SK-N-SH (cell line): ENCODE measurements around the gene MSTO1. TPM values are rescaled to one million over a fixed set of nuclear protein-coding genes. Genes with fewer than 3 reads are reported as not detected.
"Not testable (repeated sequence)": the region's sequence is repeated elsewhere in the genome, so short reads cannot be mapped to it uniquely, and the experiment has no call there.

ENCODE experiments used
- CTCF ChIA-PET: fragments of 300-600, 350-600 bp; formaldehyde crosslinking; extraction: SDS; loops from one replicate; lab custom pipeline; 2021; lab: Yijun Ruan, JAX
- POLR2A ChIA-PET: fragments of 350-600 bp; sonication (Branson Sonifier 250); formaldehyde crosslinking; extraction: SDS; loops from one replicate; lab custom pipeline; 2020; ENCODE audit warnings: antibody characterized with exemption, inconsistent platforms; lab: Yijun Ruan, JAX
- DNase-seq: peaks from one replicate; pipeline ENCODE4 v3.0.0; 2012
- H2AFZ ChIP-seq: fragments of 200-600 bp; sonication (generic); 2 replicates; pipeline ENCODE4 v1.8.1; 2016; ENCODE audit warnings: antibody characterized with exemption, mild to moderate bottlenecking, low read depth
- H3F3A ChIP-seq: fragments of 200-600 bp; sonication (generic); replicated peaks from 2 replicates; pipeline ENCODE3; 2016; ENCODE audit warnings: antibody characterized with exemption, mild to moderate bottlenecking; ENCODE audit not compliant: insufficient read depth
- H3K27ac ChIP-seq, 2 experiments: fragments of 200-500 bp in 1 of 2; fragments of 200-600 bp in 1 of 2; sonication (Bioruptor generic) in 1 of 2; sonication (generic), shearing (Covaris generic) in 1 of 2; 2 replicates each; pipeline versions ENCODE4 v1.5.1 to v1.6.1; 2014 to 2016; ENCODE audit warnings: low read depth in 2 of 2, inconsistent platforms in 1 of 2, low read length in 1 of 2, mild to moderate bottlenecking in 1 of 2, mixed read lengths in 1 of 2
- H3K27me3 ChIP-seq: fragments of 200-600 bp; sonication (generic), shearing (Covaris generic); 2 replicates; pipeline ENCODE4 v1.6.1; 2016; ENCODE audit warnings: mixed run types; ENCODE audit not compliant: insufficient read depth
- H3K36me3 ChIP-seq, 2 experiments: fragments of 200-500 bp in 1 of 2; fragments of 200-600 bp in 1 of 2; sonication (Bioruptor generic) in 1 of 2; sonication (generic) in 1 of 2; replicated peaks in 1 of 2; 2 replicates each; pipeline versions ENCODE3 to v1.5.1; 2014 to 2016; ENCODE audit warnings: low read length in 1 of 2, mild to moderate bottlenecking in 1 of 2; ENCODE audit not compliant: insufficient read depth in 2 of 2, control insufficient read depth in 1 of 2
- H3K4me1 ChIP-seq, 2 experiments: fragments of 200-500 bp in 1 of 2; fragments of 200-600 bp in 1 of 2; sonication (Bioruptor generic) in 1 of 2; sonication (generic), shearing (Covaris generic) in 1 of 2; 2 replicates each; pipeline versions ENCODE4 v1.5.1 to v1.6.1; 2014 to 2016; ENCODE audit warnings: low read depth in 1 of 2, low read length in 1 of 2, mixed run types in 1 of 2; ENCODE audit not compliant: insufficient read depth in 2 of 2, control insufficient read depth in 1 of 2
- H3K4me2 ChIP-seq: fragments of 200-600 bp; sonication (generic), shearing (Covaris generic); 2 replicates; pipeline ENCODE4 v1.6.1; 2017; ENCODE audit warnings: mixed run types
- H3K4me3 ChIP-seq, 2 experiments: fragments of 200-500 bp in 1 of 2; fragments of 200-600 bp in 1 of 2; sonication (Bioruptor generic) in 1 of 2; sonication (generic), shearing (Covaris generic) in 1 of 2; 2 replicates each; pipeline versions ENCODE4 v1.5.1 to v1.8.1; 2014 to 2016; ENCODE audit warnings: low read depth in 2 of 2, inconsistent platforms in 1 of 2, low read length in 1 of 2, mild to moderate bottlenecking in 1 of 2, mixed read lengths in 1 of 2, moderate library complexity in 1 of 2
- H3K79me2 ChIP-seq: fragments of 200-600 bp; sonication (generic); 2 replicates; pipeline ENCODE4 v1.8.1; 2017; ENCODE audit warnings: mild to moderate bottlenecking; ENCODE audit not compliant: insufficient read depth
- H3K9ac ChIP-seq: fragments of 200-600 bp; sonication (generic); 2 replicates; pipeline ENCODE4 v1.6.1; 2017; ENCODE audit warnings: mixed run types
- H3K9me2 ChIP-seq: fragments of 200-600 bp; sonication (generic); 2 replicates; pipeline ENCODE4 v1.6.1; 2017; ENCODE audit warnings: mixed run types
- H3K9me3 ChIP-seq: fragments of 200-600 bp; sonication (generic); 2 replicates; pipeline ENCODE4 v1.6.1; 2017; ENCODE audit warnings: mixed run types, mild to moderate bottlenecking, moderate library complexity
- H4K20me1 ChIP-seq: fragments of 200-600 bp; sonication (generic); 2 replicates; pipeline ENCODE4 v1.6.1; 2017; ENCODE audit warnings: mild to moderate bottlenecking, mixed run types; ENCODE audit not compliant: insufficient read depth
- EZH2phosphoT487 ChIP-seq: fragments of 200-600 bp; sonication (generic); IDR thresholded peaks from 2 replicates; pipeline ENCODE4 v1.6.1; 2017; ENCODE audit warnings: low read depth, mixed run types, mild to moderate bottlenecking, antibody characterized with exemption, moderate library complexity, borderline replicate concordance
- FOSL2 ChIP-seq: IDR thresholded peaks from 2 replicates; pipeline ENCODE4 v1.4.0; 2012; ENCODE audit warnings: low read depth, mild to moderate bottlenecking, moderate library complexity, borderline replicate concordance
- FOXJ3 ChIP-seq: sonication (generic); formaldehyde crosslinking; IDR thresholded peaks from 2 replicates; pipeline ENCODE4 v1.5.1; 2020; ENCODE audit warnings: mild to moderate bottlenecking, missing genetic modification reagents
- FOXM1 ChIP-seq: IDR thresholded peaks from 2 replicates; pipeline ENCODE4 v1.4.0; 2012; ENCODE audit warnings: low read depth, mild to moderate bottlenecking
- JUND ChIP-seq: IDR thresholded peaks from 2 replicates; pipeline ENCODE4 v1.4.0; 2012
- MAX ChIP-seq: IDR thresholded peaks from 2 replicates; pipeline ENCODE4 v1.4.0; 2012; ENCODE audit warnings: low read depth
- MEF2A ChIP-seq: IDR thresholded peaks from 2 replicates; pipeline ENCODE4 v1.4.0; 2012; ENCODE audit warnings: low read depth, borderline replicate concordance
- MXI1 ChIP-seq: IDR thresholded peaks from 2 replicates; pipeline ENCODE4 v1.6.1; 2012; ENCODE audit warnings: mild to moderate bottlenecking, low read depth, low read length, improper control_type of control experiment
- RCOR1 ChIP-seq: fragments of 150-350 bp; IDR thresholded peaks from 2 replicates; pipeline ENCODE4 v1.6.1; 2017; ENCODE audit warnings: antibody characterized with exemption, low read length
- REST ChIP-seq: IDR thresholded peaks from 2 replicates; pipeline ENCODE4 v1.6.1; 2012; ENCODE audit warnings: mild to moderate bottlenecking, low read depth, low read length, moderate library complexity
- SIN3A ChIP-seq: IDR thresholded peaks from 2 replicates; pipeline ENCODE4 v1.6.1; 2012; ENCODE audit warnings: low read depth, mild to moderate bottlenecking, low read length, moderate library complexity, borderline replicate concordance
- TAF1 ChIP-seq: IDR thresholded peaks from 2 replicates; pipeline ENCODE4 v1.6.1; 2012; ENCODE audit warnings: low read depth, mild to moderate bottlenecking, low read length, moderate library complexity, borderline replicate concordance
- TEAD4 ChIP-seq: IDR thresholded peaks from 2 replicates; pipeline ENCODE4 v1.4.0; 2012; ENCODE audit warnings: mild to moderate bottlenecking, borderline replicate concordance; ENCODE audit not compliant: insufficient read depth
- YY1 ChIP-seq: IDR thresholded peaks from 2 replicates; pipeline ENCODE4 v1.4.0; 2012; ENCODE audit warnings: low read depth, mild to moderate bottlenecking
- WGBS: methylation state at CpG from one replicate; pipeline ENCODE4 v1.1.6; 2017; ENCODE audit warnings: low lambda C conversion rate; 5-methylcytosine and 5-hydroxymethylcytosine counted together
- polyA plus RNA-seq, 3 experiments: library from polyadenylated mRNA; depleted of rRNA; stranded (reverse); fragments of >200 nt; gene quantifications; 2 replicates each; pipeline ENCODE4 v1.2.3, GENCODE V29; 2012
- TF ChIP-seq, protein P1 (sequence below): fragments of 200-600 bp; sonication (generic); IDR thresholded peaks from 2 replicates; pipeline ENCODE4 v1.6.1; 2017; ENCODE audit warnings: antibody characterized with exemption, mild to moderate bottlenecking, moderate library complexity

Gene MSTO1
- polyA plus RNA-seq, 1 of the 3 experiments (the other 2 are of a cell fraction): 22.4 TPM

DNA sequence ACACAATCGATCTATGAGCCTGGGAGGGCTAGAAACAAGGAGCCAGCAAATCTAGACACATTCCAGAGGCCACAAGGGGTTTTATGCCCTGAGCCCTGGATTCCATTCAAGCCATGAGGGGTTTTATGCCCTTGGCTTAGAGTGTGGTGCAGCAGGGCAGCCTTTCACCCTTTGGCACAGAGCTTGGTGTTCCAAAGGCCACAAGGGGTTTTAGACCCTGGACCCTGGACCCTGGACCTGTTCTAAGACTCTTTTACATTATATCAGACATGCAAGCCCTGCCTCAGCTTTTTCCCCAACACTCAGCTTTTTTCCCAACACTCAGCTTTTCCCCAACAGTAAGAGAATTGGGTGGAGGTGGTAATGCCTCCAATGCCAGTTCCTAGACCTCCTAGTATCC is 13.3 kb downstream of the MSTO1 start:
- no peak for TF ChIP-seq MEF2A
- H3K4me1 ChIP-seq: no peaks in the 10 kb centered on the region
- no peaks in the 10 kb centered on the region for H3K27me3 ChIP-seq
- no peak overlapping the region for H3K27ac ChIP-seq
- no peak overlapping the region for H3K4me3 ChIP-seq
- H3K36me3 ChIP-seq: no peaks in the 10 kb centered on the region
- no peaks in the 10 kb centered on the region for H3K9me2 ChIP-seq
- no peak overlapping the region for H3K4me2 ChIP-seq
- no peaks in the 10 kb centered on the region for H4K20me1 ChIP-seq
- CTCF ChIA-PET: interaction anchor here (0.9 kb wide), 2 partner anchors 57 to 107 kb away, joined by 3 read pairs; no protein-coding TSS in a partner anchor
- H3K9me3 ChIP-seq: no peaks in the 10 kb centered on the region
- WGBS: 20% methylated on average over 1 of the region's 1 CpG
- no peaks in the 10 kb centered on the region for H3F3A ChIP-seq
- DNase-seq: no peak
- H3K79me2 ChIP-seq: no peaks in the 10 kb centered on the region
- POLR2A ChIA-PET: no interaction called here
- no peak overlapping the region for H2AFZ ChIP-seq
- H3K9ac ChIP-seq: no peak overlapping the region

DNA sequence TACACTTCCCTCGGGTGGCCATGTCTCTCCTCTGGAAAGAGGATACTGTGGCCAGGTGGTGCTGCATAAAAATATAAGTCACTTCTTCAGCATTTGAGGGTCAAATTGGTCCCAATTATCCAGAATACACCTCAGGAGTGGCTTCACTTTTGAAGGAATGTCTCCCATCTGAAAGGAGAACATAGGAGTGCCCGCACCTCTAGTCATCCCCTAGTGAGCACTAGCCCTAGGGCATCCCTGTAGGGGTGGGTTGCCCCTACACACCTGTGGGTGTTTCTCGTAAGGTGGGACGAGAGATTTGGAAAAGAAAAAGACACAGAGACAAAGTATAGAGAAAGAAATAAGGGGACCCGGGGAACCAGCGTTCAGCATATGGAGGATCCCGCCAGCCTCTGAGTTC is 16.4 kb downstream of the MSTO1 start:
- H3F3A ChIP-seq, POLR2A ChIA-PET, H3K9ac ChIP-seq, DNase-seq, H3K4me3 ChIP-seq, H2AFZ ChIP-seq, H3K4me2 ChIP-seq, CTCF ChIA-PET, H3K36me3 ChIP-seq, H3K4me1 ChIP-seq, H4K20me1 ChIP-seq, H3K27me3 ChIP-seq, H3K9me2 ChIP-seq, H3K9me3 ChIP-seq, H3K79me2 ChIP-seq, H3K27ac ChIP-seq: not testable (repeated sequence)
- 82% methylated on average over 4 of the region's 7 CpGs for WGBS

DNA sequence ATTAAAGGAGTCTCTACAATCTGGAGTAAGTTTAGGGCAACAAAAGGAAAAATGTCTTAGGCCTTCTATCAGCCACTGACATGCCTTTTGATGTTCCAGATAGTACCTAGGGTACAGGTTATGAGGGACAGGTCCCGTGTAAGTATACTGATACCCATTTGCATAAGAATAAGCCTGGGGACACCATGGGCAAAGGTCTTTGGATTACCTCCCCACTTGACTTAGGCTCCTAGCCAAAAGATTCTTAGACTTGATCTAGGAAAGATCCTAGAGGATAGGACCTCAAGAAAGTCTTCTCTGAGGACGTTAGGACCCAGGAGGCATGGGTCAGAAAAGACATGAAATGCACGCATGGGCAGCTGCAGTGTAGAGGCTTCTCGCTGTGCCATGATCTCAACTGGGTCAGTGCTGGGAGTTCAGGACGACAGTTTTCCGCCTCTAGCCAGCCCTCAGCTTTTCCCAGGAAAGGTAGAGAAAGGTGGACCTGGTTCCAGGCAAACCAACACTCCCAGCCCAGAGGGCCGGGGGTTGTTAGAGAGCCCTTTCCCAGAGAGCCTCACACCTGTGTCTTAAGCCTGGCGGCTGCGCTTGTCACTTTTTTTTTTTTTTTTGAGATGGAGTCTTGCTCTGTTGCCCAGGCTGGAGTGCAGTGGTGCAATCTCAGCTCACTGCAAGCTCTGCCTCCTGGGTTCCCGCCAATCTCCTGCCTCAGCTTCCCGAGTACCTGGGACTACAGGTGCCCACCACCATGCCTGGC is 26.6 kb downstream of the MSTO1 start:
- Histone ChIP-seq H3K9me3 (no peaks in the 10 kb centered on the region), H3K27ac (no peak overlapping the region), H3K4me2 (no peak overlapping the region), H3K36me3 (no peaks in the 10 kb centered on the region), H3K79me2 (no peaks in the 10 kb centered on the region), H3K9me2 (no peaks in the 10 kb centered on the region), H3K4me1 (no peaks in the 10 kb centered on the region), H2AFZ (no peak overlapping the region), H3K27me3 (no peaks in the 10 kb centered on the region), H3K9ac (no peak overlapping the region), H3F3A (no peaks in the 10 kb centered on the region), H3K4me3 (no peak overlapping the region), H4K20me1 (no peaks in the 10 kb centered on the region)
- ChIA-PET POLR2A (no interaction called here), CTCF (no interaction called here)
- DNase-seq: no peak
- WGBS: 93% methylated on average over 11 of the region's 11 CpGs
- TF ChIP-seq JUND (no peak), TAF1 (no peak), MXI1 (no peak), EZH2phosphoT487 (no peak), REST (no peak), FOXJ3 (CRISPR knock-in tag) (no peak), YY1 (no peak), SIN3A (no peak), TEAD4 (no peak), RCOR1 (no peak), MAX (no peak), FOSL2 (no peak), FOXM1 (no peak)
- TF ChIP-seq, protein P1, sequence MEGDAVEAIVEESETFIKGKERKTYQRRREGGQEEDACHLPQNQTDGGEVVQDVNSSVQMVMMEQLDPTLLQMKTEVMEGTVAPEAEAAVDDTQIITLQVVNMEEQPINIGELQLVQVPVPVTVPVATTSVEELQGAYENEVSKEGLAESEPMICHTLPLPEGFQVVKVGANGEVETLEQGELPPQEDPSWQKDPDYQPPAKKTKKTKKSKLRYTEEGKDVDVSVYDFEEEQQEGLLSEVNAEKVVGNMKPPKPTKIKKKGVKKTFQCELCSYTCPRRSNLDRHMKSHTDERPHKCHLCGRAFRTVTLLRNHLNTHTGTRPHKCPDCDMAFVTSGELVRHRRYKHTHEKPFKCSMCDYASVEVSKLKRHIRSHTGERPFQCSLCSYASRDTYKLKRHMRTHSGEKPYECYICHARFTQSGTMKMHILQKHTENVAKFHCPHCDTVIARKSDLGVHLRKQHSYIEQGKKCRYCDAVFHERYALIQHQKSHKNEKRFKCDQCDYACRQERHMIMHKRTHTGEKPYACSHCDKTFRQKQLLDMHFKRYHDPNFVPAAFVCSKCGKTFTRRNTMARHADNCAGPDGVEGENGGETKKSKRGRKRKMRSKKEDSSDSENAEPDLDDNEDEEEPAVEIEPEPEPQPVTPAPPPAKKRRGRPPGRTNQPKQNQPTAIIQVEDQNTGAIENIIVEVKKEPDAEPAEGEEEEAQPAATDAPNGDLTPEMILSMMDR: no peak
